Activated T-helper 1 cell treated with Interleukin-2 at 50 U/mL for 16 hours (primary cell): ENCODE data around the gene OVOL3.

Source experiments
- DNase-seq: peaks from one replicate; pipeline ENCODE4 v3.0.0-alpha.2; 2020; ENCODE audit warnings: low read depth

The OVOL3 gene

GRCh38 chr19:36100476-36100875 lies 10.5 kb upstream of the OVOL3 start:
- no peak for DNase-seq

DNA sequence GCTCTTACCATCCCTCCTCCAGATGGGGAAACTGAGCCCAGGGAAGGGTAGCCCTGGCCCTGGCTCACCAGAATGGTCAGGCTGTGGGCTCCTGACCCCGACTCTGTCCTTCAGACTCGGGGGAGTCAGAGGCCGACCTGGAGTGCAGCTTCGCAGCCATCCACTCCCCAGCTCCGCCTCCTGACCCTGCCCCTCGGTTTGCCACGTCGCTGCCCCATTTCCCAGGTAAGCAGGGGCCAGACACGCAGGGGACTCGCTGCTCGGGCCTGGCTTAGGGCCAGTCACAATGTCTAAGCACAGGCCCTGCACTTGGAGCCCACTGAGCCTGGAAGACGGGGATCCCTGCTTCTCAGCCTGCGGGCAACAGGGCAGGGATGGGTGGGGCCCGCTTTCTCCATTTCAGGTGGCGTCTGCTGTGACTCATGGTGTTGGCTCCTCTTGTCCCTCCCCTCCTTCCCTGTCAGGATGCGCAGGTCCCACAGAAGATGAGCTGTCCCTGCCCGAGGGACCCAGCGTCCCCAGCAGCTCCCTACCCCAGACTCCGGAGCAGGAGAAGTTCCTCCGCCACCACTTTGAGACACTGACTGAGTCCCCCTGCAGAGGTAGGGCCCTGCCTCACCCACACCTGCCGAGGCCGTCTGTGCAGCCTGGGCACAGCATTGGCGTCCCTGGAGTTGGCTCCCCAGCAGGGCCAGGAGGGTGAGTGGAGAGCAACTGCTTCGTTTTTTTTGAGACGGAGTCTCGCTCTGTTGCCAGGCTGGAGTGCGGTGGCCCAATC lies 9.2 kb upstream of the OVOL3 start:
- DNase-seq = no peak

- no peak for DNase-seq
Observed at GRCh38 chr19:36103040-36103626, 7.8 kb upstream of the OVOL3 start.

- no peak for DNase-seq
Observed at GRCh38 chr19:36103842-36104552, 6.9 kb upstream of the OVOL3 start.

DNA sequence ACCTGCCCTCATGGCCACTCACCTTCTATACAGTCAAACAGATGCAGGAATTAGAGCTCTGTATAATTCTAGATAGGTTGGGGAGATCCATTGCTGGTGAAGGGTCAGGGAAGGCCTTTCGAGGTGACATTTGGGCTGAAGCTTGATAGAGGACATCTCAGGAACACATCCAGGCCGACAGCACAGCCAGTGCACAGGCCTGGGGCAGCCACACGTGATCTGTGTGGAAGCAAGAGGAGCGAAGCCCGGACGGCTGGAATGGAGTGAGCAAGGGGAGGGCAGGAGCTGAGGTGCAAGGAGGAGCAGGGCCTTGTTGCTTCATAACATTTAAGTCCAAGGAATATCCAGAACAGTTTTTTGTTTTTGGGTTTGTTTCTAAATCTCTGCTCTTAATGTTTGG lies 4.5 kb upstream of the OVOL3 start:
- DNase-seq = no peak

GRCh38 chr19:36106991-36107390 lies 4.0 kb upstream of the OVOL3 start:
- no peak for DNase-seq

DNA sequence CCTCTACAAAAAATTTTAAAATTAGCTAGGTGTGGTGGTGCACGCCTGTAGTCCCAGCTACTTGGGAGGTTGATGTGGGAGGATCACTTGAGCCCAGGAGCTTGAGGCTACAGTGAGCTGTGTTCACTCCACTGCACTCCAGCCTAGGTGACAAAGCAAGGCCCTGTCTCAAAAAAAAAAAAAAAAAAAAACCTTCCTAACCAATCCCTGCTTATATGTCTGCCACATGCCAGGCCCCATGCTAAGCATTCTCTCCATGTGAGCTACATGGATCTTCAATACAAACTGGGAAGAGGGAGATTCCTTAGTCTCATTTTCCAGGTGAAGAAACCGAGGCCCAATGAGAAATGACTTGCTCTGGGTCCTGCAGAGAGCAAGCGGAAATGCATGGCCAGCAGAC lies 2.3 kb upstream of the OVOL3 start:
- no peak for DNase-seq

DNA sequence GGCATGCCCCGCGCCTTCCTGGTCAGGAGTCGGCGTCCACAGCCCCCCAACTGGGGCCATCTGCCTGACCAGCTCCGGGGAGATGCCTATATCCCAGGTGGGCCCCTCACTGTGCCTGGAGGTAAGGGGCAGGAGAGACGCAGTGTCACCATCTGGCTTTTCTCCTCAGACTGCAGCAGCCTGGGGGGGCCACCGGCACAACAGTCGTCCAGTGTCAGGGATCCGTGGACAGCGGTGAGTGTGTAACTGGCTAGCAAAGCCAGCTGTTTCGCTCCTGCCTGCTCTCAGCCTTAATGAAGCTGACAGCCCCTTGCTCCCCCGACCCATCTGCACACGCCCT lies 227 bp downstream of the OVOL3 start:
- no peak for DNase-seq

DNA sequence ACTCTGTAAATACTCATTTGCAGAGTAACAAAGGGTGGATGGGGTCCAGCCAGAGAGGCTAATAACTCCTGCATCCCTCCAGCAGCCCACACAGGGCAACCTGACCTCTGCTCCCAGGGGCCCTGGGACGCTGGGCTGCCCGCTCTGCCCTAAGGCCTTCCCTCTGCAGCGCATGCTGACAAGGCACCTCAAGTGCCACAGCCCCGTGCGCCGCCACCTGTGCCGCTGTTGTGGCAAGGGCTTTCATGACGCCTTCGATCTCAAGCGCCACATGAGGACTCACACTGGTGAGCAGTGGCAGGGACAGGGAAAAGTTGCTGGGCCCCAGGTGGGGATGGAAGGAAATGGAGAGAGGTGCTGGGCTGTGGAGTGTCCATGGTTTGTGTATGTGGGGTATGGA lies 1.7 kb downstream of the OVOL3 start:
- no peak for DNase-seq

- DNase-seq = no peak
Observed at GRCh38 chr19:36113425-36113824, 2.5 kb downstream of the OVOL3 start.

- no peak for DNase-seq
Observed at GRCh38 chr19:36113894-36114720, 3.2 kb downstream of the OVOL3 start.

DNA sequence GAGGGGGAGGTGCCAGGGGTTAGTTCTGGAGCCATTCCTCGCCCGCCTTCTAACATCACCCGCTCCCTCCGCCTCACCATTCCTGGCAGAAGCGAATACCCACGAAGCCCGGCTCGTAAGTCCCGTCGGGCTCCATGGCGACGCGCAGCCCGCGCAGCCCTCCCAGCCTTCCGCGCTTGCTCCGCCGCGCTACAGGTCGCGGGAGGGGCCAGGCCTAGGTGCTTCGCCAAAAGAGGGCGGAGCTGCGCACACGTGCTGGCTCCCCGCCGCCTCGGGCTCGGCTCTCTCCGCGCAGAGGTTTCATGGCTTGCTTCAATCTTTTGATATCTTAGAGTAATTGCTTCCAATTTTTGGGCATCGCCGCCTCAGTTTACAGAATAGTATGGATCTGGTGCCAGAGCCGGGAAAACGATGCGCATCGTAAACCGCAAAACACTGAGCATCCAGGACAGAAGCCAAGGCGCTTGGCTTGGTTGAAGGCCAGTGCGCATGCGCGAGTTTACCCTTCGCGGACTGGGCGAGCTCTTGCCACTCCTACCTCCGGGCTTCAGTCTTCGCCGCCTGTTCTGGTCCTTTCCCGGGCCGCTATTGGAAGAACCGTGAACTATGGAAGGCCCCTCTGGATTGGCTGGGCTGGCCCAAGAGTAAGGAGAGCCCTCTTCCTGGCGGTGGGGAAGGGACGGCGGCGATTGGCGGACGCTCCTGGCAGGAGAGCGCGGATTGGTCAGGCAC lies 3.9 kb downstream of the OVOL3 start, which contains the start of gene POLR2I:
Gene POLR2I, minus strand, starts transcription at position 155 of the 732 bp plus-strand sequence. Its CDS starts 19 bp downstream, at position 136.
- peak; percentile 97 for DNase-seq

GRCh38 chr19:36115453-36116343 lies 4.8 kb downstream of the OVOL3 start, which contains the start of gene TBCB:
Gene TBCB (plus strand): TSS chr19:36115468. CDS start chr19:36115561, 93 bp downstream.
- peak; percentile 78 for DNase-seq

DNA sequence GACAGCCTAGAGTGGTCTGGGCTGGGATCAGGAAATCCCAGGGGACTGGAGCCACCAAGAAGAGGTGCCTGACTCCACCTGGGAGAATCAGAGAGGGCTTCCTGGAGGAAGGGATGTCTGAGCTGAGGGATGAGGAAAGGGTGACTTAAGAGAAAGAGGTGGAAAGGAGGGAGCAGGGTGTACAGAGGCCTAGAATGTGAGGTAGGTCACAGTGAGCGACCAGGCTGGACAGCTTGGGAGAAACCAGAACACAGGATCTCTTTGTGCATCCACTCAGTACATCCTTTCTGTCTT lies 5.3 kb downstream of the OVOL3 start:
- DNase-seq = no peak

DNA sequence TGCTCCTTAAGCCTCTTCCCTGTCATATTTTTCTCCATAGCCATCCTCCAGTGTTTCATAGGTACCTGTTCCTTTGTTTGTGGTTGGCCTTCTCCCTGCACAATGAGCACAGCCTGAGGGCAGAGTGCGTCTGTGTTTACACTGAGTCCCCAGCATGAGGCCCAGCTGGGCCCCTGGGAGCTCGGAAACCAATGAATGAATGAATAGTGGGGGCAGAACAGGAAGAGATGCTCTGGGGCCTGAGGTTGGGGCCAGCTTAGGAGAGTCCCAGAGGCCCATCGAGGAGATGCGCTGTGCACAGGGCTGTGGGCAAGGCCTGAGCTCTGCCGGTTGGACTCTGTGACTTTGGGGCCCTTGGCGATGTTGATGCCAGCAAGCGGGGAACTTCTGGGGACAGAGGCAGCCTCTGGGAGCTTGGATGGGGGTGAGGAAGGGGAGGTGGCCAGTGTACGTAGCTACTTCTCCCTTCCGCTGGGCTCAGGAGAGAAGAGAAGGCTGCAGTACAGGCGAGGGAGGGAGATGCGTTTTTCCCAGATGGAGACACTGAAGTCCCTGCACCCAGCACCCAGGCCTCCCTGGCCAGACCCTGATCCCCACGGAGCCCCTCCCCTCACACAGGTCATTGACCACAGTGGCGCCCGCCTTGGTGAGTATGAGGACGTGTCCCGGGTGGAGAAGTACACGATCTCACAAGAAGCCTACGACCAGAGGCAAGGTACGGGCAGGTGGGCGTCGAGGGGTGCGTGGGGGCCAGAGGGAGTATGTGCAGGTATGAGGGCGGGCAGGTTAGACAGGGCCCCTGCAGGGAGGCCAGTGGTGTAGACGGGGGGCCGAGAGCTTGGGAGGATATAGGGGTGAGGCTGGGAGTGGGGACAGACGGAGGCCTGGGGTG lies 9.4 kb downstream of the OVOL3 start:
- no peak for DNase-seq

DNA sequence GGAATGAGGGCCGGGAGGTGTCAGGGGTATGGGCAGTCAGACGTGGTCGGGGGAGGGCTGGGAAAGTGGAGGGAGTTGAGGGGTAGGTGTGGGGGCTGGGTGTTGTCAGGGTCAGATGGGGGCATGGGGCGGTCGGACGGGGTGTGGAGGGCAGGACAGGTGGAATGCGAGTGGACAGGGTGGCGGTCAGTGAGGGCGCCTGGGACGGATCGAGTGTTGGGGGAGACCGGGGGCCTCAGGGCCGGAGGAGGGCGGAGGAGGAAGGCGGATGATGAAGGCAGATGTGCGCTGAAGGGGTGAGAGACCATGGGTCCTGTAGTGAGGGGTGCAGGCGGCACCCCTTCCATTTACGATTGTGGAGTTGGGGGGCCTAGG lies 10.0 kb downstream of the OVOL3 start:
- no peak for DNase-seq

DNA sequence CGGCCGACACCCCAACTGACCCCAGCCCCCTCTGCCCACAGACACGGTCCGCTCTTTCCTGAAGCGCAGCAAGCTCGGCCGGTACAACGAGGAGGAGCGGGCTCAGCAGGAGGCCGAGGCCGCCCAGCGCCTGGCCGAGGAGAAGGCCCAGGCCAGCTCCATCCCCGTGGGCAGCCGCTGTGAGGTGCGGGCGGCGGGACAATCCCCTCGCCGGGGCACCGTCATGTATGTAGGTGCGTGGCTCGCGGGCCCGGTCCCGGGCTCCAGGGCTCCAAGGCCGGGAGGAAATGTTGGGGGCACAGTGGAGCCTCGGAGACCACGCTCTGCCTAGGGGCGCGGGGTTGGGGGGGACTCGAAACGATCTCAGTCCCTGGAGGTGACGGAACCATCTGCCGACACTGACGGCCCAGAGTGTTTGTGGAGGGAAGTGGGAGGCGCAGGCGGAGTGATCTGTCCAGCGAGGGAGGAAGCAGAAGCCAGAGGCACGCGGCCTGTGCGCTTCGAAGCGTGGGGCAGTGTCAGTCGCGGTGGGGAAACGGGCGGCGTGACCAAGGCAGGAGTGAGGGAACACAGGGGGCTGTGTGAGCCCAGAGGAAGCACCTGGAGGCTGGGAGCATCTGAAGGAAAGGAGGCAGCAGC lies 10.7 kb downstream of the OVOL3 start:
- no peak for DNase-seq

DNA sequence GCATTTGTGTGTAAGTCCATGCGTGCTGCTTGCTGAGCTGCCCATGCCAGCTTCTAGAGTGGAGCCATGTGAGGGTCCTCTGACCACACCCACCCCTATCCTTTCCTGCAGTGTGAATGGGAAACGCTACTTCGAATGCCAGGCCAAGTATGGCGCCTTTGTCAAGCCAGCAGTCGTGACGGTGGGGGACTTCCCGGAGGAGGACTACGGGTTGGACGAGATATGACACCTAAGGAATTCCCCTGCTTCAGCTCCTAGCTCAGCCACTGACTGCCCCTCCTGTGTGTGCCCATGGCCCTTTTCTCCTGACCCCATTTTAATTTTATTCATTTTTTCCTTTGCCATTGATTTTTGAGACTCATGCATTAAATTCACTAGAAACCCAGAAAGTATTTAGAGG lies 14.6 kb downstream of the OVOL3 start:
- no peak for DNase-seq

DNA sequence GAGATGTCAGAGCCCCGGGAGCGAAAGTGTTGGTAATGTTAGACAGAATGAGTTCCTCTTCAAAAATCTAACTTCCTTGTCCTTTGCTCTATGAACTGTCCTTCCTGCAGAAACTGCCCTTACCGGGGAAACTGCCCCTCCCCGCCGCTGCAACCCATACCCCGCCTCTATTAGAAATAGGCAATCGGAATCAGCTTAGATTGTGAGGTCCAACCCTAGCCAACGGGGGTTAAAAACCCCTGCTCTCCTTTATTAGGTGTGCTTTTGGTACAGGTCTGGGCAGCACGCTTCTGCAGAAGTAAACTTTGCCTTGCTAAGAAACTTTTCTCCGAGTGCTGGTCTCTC lies 17.4 kb downstream of the OVOL3 start:
- DNase-seq = no peak
